Keratinocyte (primary cell): ENCODE data around the gene BCAR3.

Experiments
- EZH2 ChIP-seq: IDR thresholded peaks from one replicate; pipeline ENCODE4 v1.6.1; 2012; ENCODE audit warnings: inconsistent platforms, mild to moderate bottlenecking, low read length, moderate library complexity
- TF ChIP-seq, protein P1 (sequence below), 3 experiments: IDR thresholded peaks in 1 of 3; conservative IDR thresholded peaks in 1 of 3; optimal IDR thresholded peaks in 1 of 3; 2 replicates in 2 of 3; 3 replicates in 1 of 3; pipeline versions ENCODE3 to v1.5.1; 2011; ENCODE audit warnings: low read length in 3 of 3, mild to moderate bottlenecking in 3 of 3, moderate library complexity in 2 of 3, control low read depth in 1 of 3, inconsistent platforms in 1 of 3; ENCODE audit not compliant: insufficient read depth in 2 of 3; ENCODE audit errors: extremely low read depth in 1 of 3

DNA sequence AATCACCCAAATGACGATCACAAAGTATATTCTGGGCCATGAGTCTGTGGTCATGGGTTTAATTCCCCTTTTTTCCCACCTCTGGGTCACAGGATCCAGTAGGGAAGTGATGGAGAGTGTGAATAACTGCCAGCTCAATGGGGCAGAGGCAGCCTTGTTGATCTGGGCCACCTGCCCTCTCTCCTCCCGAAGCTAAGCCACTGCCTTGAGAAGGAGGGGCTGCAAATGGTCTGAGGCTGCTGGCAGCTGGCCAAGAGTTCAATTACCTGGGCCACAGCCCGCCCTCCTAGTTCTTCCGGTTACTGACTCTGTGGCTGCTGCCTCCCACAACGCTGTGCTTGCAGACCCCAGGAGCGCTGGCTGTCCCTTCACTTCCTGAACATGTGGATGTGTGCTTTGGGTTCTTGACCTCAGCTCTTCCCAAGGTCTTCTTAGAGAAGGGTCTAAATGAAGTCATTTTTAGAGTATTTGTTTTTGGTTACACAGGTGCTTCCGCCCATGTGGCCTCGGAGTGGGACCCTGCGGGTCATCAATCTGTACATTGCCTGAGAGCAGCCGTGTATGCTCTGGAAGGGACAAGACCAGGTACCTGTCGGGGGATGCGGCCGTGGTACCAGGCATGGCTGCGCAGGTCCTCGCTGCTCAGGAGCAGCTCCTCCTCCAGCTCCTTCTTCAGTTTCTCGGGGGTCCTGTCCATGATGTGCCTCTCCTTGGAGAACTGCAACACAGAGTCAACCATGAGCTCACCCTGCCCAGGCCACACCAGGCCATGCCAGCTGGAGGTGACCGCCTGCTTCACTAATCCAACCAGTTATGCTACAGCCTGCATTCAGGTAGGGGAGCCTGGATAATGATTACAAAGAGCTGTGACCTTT is 89.7 kb downstream of the BCAR3 start:
- TF ChIP-seq, protein P1, sequence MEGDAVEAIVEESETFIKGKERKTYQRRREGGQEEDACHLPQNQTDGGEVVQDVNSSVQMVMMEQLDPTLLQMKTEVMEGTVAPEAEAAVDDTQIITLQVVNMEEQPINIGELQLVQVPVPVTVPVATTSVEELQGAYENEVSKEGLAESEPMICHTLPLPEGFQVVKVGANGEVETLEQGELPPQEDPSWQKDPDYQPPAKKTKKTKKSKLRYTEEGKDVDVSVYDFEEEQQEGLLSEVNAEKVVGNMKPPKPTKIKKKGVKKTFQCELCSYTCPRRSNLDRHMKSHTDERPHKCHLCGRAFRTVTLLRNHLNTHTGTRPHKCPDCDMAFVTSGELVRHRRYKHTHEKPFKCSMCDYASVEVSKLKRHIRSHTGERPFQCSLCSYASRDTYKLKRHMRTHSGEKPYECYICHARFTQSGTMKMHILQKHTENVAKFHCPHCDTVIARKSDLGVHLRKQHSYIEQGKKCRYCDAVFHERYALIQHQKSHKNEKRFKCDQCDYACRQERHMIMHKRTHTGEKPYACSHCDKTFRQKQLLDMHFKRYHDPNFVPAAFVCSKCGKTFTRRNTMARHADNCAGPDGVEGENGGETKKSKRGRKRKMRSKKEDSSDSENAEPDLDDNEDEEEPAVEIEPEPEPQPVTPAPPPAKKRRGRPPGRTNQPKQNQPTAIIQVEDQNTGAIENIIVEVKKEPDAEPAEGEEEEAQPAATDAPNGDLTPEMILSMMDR (optimal IDR thresholded peaks at IDR 0.05 in 1 of 3, IDR thresholded peaks at IDR 0.05 in 1 of 3, conservative IDR thresholded peaks at IDR 0.05 in 1 of 3; ENCODE audit: extremely low read depth in 1 of 3, insufficient read depth in 2 of 3, low read length in 3 of 3), result no peak
- TF ChIP-seq EZH2, result no peak
